GM04503 (cell line): ENCODE data around the gene HDLBP.

Source experiments
- DNase-seq: peaks from one replicate; pipeline ENCODE4 v3.0.0-alpha.2; 2012; ENCODE audit warnings: low read depth

HDLBP gene

GRCh38 chr2:241190291-241190981 is 125.0 kb downstream of the HDLBP start:
- DNase-seq: no peak

GRCh38 chr2:241189856-241190201 is 125.6 kb downstream of the HDLBP start:
- no peak for DNase-seq

GRCh38 chr2:241189093-241189855 is 126.2 kb downstream of the HDLBP start:
- no peak for DNase-seq

GRCh38 chr2:241188361-241189092 is 126.9 kb downstream of the HDLBP start, which contains the start of gene ANO7:
Gene ANO7, plus strand, starts transcription at chr2:241188677. Its CDS starts 1,387 bp downstream, at chr2:241190064.
- no peak for DNase-seq

- no peak for DNase-seq
Observed at GRCh38 chr2:241187918-241188234, 127.6 kb downstream of the HDLBP start.

GRCh38 chr2:241187101-241187917 is 128.2 kb downstream of the HDLBP start:
- no peak for DNase-seq

GRCh38 chr2:241185961-241186360 is 129.5 kb downstream of the HDLBP start:
- no peak for DNase-seq

- no peak for DNase-seq
Observed at GRCh38 chr2:241184901-241185300, 130.6 kb downstream of the HDLBP start.

GRCh38 chr2:241183221-241183620 is 132.3 kb downstream of the HDLBP start:
- DNase-seq: no peak

- DNase-seq: no peak
Observed at GRCh38 chr2:241182531-241183133, 132.8 kb downstream of the HDLBP start.

GRCh38 chr2:241182126-241182525 is 133.3 kb downstream of the HDLBP start:
- no peak for DNase-seq

- DNase-seq: no peak
Observed at GRCh38 chr2:241180495-241180894, 135.0 kb downstream of the HDLBP start.

GRCh38 chr2:241179899-241180298 is 135.6 kb downstream of the HDLBP start:
- DNase-seq: no peak

- no peak for DNase-seq
Observed at GRCh38 chr2:241178961-241179360, 136.5 kb downstream of the HDLBP start.

- no peak for DNase-seq
Observed at GRCh38 chr2:241177526-241178334, 137.7 kb downstream of the HDLBP start.
